Measurements from ENCODE around the gene SGF29. TPM values are rescaled to one million over a fixed set of nuclear protein-coding genes. Genes with fewer than 3 reads are reported as not detected.
"Not testable (repeated sequence)": the region's sequence is repeated elsewhere in the genome, so short reads cannot be mapped to it uniquely, and the experiment has no call there.

SGF29 gene
- total RNA-seq, 1 experiment from 2014 or later, result 44.7 TPM

DNA sequence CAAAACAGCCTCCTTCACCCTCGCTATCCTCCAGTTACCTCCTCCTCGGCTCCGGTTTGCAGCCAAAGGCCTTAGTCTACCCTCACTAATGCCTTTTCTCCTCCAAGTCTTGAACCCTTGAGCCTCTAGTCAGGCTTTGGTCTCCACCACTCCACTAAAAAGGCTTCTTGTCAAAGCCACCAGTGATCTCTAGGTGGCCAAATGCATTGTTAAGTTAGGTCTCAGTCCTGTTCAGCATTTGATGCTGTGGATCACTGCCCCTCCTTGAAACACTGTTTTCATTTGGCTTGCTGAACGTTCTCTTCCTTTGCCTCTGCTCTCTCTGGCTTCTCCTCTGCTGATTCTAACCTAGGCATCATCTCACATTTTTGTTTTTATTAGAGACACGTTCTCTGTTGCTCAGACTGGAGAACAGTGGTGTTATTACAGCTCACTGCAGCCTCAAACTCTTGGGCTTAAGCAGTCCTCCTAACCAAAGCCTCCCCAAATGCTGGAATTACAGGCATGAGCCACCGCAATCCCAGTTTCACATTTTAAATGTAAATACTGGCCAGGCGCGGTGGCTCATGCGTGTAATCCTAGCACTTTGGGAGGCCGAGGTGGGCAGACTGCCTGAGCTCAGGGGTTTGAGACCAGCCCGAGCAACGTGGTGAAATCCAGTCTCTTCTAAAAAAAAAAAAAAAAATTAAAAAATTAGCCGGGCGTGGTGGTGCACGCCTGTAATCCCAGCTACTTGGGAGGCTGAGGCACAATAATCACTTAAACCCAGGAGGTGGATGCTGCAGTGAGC lies 1.1 kb downstream of the SGF29 start:
- H3K9me3 ChIP-seq (ENCODE audit: low read length), result no peaks in the 10 kb centered on the region
- peaks cover 51% of the 10 kb centered on the region for H3K79me2 ChIP-seq (ENCODE audit: low read length)
- peak overlapping the region; percentile 79 for H3K4me3 ChIP-seq (ENCODE audit: low read length)
- no peaks in the 10 kb centered on the region for H3K27me3 ChIP-seq (ENCODE audit: low read length)
- no peaks in the 10 kb centered on the region for H3K9me2 ChIP-seq (replicated peaks; ENCODE audit: insufficient read depth, low read length)
- H3K4me2 ChIP-seq (ENCODE audit: low read depth, low read length, poor library complexity, severe bottlenecking), result peak overlapping the region; percentile 98
- peaks cover 17% of the 10 kb centered on the region for H3K36me3 ChIP-seq (ENCODE audit: insufficient read depth, low read length)
- H4K20me1 ChIP-seq (ENCODE audit: insufficient read depth, low read depth, low read length), result no peaks in the 10 kb centered on the region
- peak overlapping the region; percentile 84 for H3K9ac ChIP-seq (ENCODE audit: low read length)
- DNase-seq, result peak; percentile 64
- H3K27ac ChIP-seq (ENCODE audit: low read length), result peak overlapping the region; percentile 91
- H2AFZ ChIP-seq (ENCODE audit: low read length), result no peak overlapping the region
- H3K4me1 ChIP-seq (ENCODE audit: low read length), result peaks cover 63% of the 10 kb centered on the region

- peak overlapping the region; percentile 98 for H3K4me2 ChIP-seq (ENCODE audit: low read depth, low read length, poor library complexity, severe bottlenecking)
- no peak overlapping the region for H3K4me3 ChIP-seq (ENCODE audit: low read length)
- H3K4me1 ChIP-seq (ENCODE audit: low read length), result peaks cover 63% of the 10 kb centered on the region
- no peak for DNase-seq
- H3K79me2 ChIP-seq (ENCODE audit: low read length), result peaks cover 53% of the 10 kb centered on the region
- H3K27ac ChIP-seq (ENCODE audit: low read length), result peak overlapping the region; percentile 91
- no peaks in the 10 kb centered on the region for H4K20me1 ChIP-seq (ENCODE audit: insufficient read depth, low read depth, low read length)
- H3K9me3 ChIP-seq (ENCODE audit: low read length), result no peaks in the 10 kb centered on the region
- no peaks in the 10 kb centered on the region for H3K27me3 ChIP-seq (ENCODE audit: low read length)
- H3K9ac ChIP-seq (ENCODE audit: low read length), result peak overlapping the region; percentile 34
- H3K9me2 ChIP-seq (replicated peaks; ENCODE audit: insufficient read depth, low read length), result no peaks in the 10 kb centered on the region
- peaks cover 17% of the 10 kb centered on the region for H3K36me3 ChIP-seq (ENCODE audit: insufficient read depth, low read length)
- H2AFZ ChIP-seq (ENCODE audit: low read length), result no peak overlapping the region
These were observed 1.8 kb downstream of the SGF29 start for GRCh38 chr16:28555561-28555960.

DNA sequence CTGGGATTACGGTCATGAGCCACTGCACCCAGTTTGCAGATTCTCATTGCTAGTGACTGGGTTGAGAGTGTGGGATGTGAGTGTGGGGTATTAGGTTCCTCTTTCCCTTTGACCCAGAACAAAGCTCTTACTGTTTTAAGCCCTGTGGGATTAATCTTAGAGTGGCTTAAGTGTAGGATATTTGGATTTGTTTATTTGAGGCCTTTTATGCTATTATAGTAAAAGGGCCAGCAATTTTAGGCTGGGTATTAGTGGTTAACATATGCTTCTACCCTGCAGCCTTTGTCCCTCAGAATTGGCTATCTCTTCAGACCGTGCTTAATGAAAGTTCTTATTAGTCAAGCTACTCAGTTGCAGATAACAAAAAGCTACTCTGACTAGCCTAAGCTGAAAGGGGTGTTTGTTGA lies 3.2 kb downstream of the SGF29 start:
- no peaks in the 10 kb centered on the region for H3K27me3 ChIP-seq (ENCODE audit: low read length)
- DNase-seq, result peak; percentile 78
- peaks cover 63% of the 10 kb centered on the region for H3K4me1 ChIP-seq (ENCODE audit: low read length)
- H2AFZ ChIP-seq (ENCODE audit: low read length), result no peak overlapping the region
- peaks cover 63% of the 10 kb centered on the region for H3K79me2 ChIP-seq (ENCODE audit: low read length)
- H3K27ac ChIP-seq (ENCODE audit: low read length), result peak overlapping the region; percentile 91
- H3K9me2 ChIP-seq (replicated peaks; ENCODE audit: insufficient read depth, low read length), result no peaks in the 10 kb centered on the region
- peak overlapping the region; percentile 98 for H3K4me2 ChIP-seq (ENCODE audit: low read depth, low read length, poor library complexity, severe bottlenecking)
- peak overlapping the region; percentile 28 for H3K4me3 ChIP-seq (ENCODE audit: low read length)
- H4K20me1 ChIP-seq (ENCODE audit: insufficient read depth, low read depth, low read length), result no peaks in the 10 kb centered on the region
- H3K9me3 ChIP-seq (ENCODE audit: low read length), result no peaks in the 10 kb centered on the region
- H3K9ac ChIP-seq (ENCODE audit: low read length), result peak overlapping the region; percentile 57
- peaks cover 17% of the 10 kb centered on the region for H3K36me3 ChIP-seq (ENCODE audit: insufficient read depth, low read length)

DNA sequence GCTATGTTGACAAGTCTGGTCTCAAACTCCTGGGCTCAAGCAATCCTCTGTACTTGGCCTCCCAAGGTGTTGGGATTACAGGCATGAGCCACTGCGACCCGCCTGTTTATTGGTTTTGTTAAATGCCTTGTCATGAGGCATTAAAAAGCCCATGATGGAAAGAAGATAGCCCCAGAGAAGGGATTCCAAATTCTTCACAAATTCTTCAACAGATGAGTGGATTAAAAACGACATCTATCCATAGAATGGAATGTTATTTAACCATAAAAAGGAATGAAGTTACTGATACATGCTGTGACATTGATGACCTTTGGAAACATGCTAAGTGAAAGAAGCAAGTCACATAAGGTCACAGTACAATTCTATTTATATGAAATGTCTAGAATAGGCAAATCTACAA lies 4.7 kb downstream of the SGF29 start:
- Histone ChIP-seq H3K36me3 (ENCODE audit: insufficient read depth, low read length) (peaks cover 20% of the 10 kb centered on the region), H3K9me2 (replicated peaks; ENCODE audit: insufficient read depth, low read length) (no peaks in the 10 kb centered on the region), H3K27ac (ENCODE audit: low read length) (peak overlapping the region; percentile 91), H3K9me3 (ENCODE audit: low read length) (no peaks in the 10 kb centered on the region), H2AFZ (ENCODE audit: low read length) (no peak overlapping the region), H3K9ac (ENCODE audit: low read length) (no peak overlapping the region), H3K4me2 (ENCODE audit: low read depth, low read length, poor library complexity, severe bottlenecking) (no peak overlapping the region), H3K4me3 (ENCODE audit: low read length) (no peak overlapping the region), H3K4me1 (ENCODE audit: low read length) (peaks cover 50% of the 10 kb centered on the region), H3K79me2 (ENCODE audit: low read length) (peaks cover 77% of the 10 kb centered on the region), H4K20me1 (ENCODE audit: insufficient read depth, low read depth, low read length) (no peaks in the 10 kb centered on the region), H3K27me3 (ENCODE audit: low read length) (no peaks in the 10 kb centered on the region)
- DNase-seq, result no peak

DNA sequence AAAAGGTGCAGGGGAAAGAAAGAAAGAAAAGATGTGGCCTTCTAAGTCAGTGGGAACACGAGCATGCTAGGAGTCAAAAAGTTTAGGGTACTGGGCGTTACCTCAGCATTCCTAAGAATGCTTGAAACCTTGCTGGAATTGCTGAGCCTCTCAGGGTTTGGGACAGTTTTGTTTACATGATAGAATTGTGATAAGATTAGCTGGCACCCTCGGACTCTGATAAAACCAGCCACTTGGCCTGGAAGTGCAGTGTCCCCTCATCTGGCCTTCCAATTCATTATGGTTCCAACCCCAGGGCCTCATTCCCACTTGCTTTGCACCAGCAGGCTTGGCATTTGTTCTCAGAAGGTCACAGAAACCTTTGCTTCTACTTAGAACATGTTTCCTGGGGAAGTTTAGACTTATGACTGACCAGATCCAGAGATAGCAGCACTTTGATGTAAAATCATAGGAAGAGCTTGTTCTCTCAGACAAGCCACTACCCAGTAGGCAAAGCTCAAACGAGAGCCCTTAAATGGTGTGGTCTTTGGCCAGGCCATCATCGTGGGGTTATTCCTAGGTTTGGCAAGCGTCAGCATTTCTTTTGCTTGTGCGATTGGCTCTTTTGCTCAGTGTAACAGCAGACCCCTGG lies 8.0 kb downstream of the SGF29 start:
- Histone ChIP-seq H3K4me1 (ENCODE audit: low read length) (peaks cover 24% of the 10 kb centered on the region), H3K9ac (ENCODE audit: low read length) (no peak overlapping the region), H3K9me2 (replicated peaks; ENCODE audit: insufficient read depth, low read length) (no peaks in the 10 kb centered on the region), H3K36me3 (ENCODE audit: insufficient read depth, low read length) (peaks cover 31% of the 10 kb centered on the region), H4K20me1 (ENCODE audit: insufficient read depth, low read depth, low read length) (no peaks in the 10 kb centered on the region), H2AFZ (ENCODE audit: low read length) (no peak overlapping the region), H3K27me3 (ENCODE audit: low read length) (no peaks in the 10 kb centered on the region), H3K4me2 (ENCODE audit: low read depth, low read length, poor library complexity, severe bottlenecking) (no peak overlapping the region), H3K27ac (ENCODE audit: low read length) (no peak overlapping the region), H3K4me3 (ENCODE audit: low read length) (no peak overlapping the region), H3K9me3 (ENCODE audit: low read length) (no peaks in the 10 kb centered on the region), H3K79me2 (ENCODE audit: low read length) (peaks cover 83% of the 10 kb centered on the region)
- DNase-seq, result no peak

- H4K20me1 ChIP-seq (ENCODE audit: insufficient read depth, low read depth, low read length), result no peaks in the 10 kb centered on the region
- no peak overlapping the region for H3K4me2 ChIP-seq (ENCODE audit: low read depth, low read length, poor library complexity, severe bottlenecking)
- H3K27ac ChIP-seq (ENCODE audit: low read length), result no peak overlapping the region
These were observed 8.5 kb downstream of the SGF29 start for GRCh38 chr16:28562199-28562598.

GRCh38 chr16:28563218-28563617 lies 9.5 kb downstream of the SGF29 start:
- H3K4me2 ChIP-seq (ENCODE audit: low read depth, low read length, poor library complexity, severe bottlenecking), result no peak overlapping the region
- no peaks in the 10 kb centered on the region for H3K9me2 ChIP-seq (replicated peaks; ENCODE audit: insufficient read depth, low read length)
- H3K79me2 ChIP-seq (ENCODE audit: low read length), result peaks cover 82% of the 10 kb centered on the region
- peaks cover 25% of the 10 kb centered on the region for H3K36me3 ChIP-seq (ENCODE audit: insufficient read depth, low read length)
- no peak for DNase-seq
- H3K9ac ChIP-seq (ENCODE audit: low read length), result no peak overlapping the region
- peaks cover 8% of the 10 kb centered on the region for H3K4me1 ChIP-seq (ENCODE audit: low read length)
- H3K9me3 ChIP-seq (ENCODE audit: low read length), result peaks cover 3% of the 10 kb centered on the region; the same call in 1 of the 2 replicates
- no peaks in the 10 kb centered on the region for H4K20me1 ChIP-seq (ENCODE audit: insufficient read depth, low read depth, low read length)
- no peaks in the 10 kb centered on the region for H3K27me3 ChIP-seq (ENCODE audit: low read length)
- no peak overlapping the region for H2AFZ ChIP-seq (ENCODE audit: low read length)
- no peak overlapping the region for H3K27ac ChIP-seq (ENCODE audit: low read length)
- H3K4me3 ChIP-seq (ENCODE audit: low read length), result no peak overlapping the region

More at GRCh38 chr16:28562199-28562598, 8.5 kb downstream of the SGF29 start:
- Histone ChIP-seq H3K27me3 (ENCODE audit: low read length) (no peaks in the 10 kb centered on the region), H3K4me3 (ENCODE audit: low read length) (no peak overlapping the region), H3K9me3 (ENCODE audit: low read length) (peaks cover 2% of the 10 kb centered on the region; the same call in 1 of the 2 replicates), H3K9ac (ENCODE audit: low read length) (no peak overlapping the region), H3K9me2 (replicated peaks; ENCODE audit: insufficient read depth, low read length) (no peaks in the 10 kb centered on the region), H3K36me3 (ENCODE audit: insufficient read depth, low read length) (peaks cover 31% of the 10 kb centered on the region), H3K79me2 (ENCODE audit: low read length) (peaks cover 82% of the 10 kb centered on the region), H3K4me1 (ENCODE audit: low read length) (peaks cover 18% of the 10 kb centered on the region), H2AFZ (ENCODE audit: low read length) (no peak overlapping the region)
- no peak for DNase-seq

- H3K9ac ChIP-seq (ENCODE audit: low read length); H3K27me3 ChIP-seq (ENCODE audit: low read length); H3K9me3 ChIP-seq (ENCODE audit: low read length); H3K27ac ChIP-seq (ENCODE audit: low read length); DNase-seq; H3K4me2 ChIP-seq (ENCODE audit: low read depth, low read length, poor library complexity, severe bottlenecking); H4K20me1 ChIP-seq (ENCODE audit: insufficient read depth, low read depth, low read length); H3K4me1 ChIP-seq (ENCODE audit: low read length); H2AFZ ChIP-seq (ENCODE audit: low read length); H3K4me3 ChIP-seq (ENCODE audit: low read length); H3K9me2 ChIP-seq (replicated peaks; ENCODE audit: insufficient read depth, low read length): not testable (repeated sequence)
- Histone ChIP-seq H3K36me3 (ENCODE audit: insufficient read depth, low read length) (peaks cover 14% of the 10 kb centered on the region; the same call in 1 of the 2 replicates), H3K79me2 (ENCODE audit: low read length) (peaks cover 84% of the 10 kb centered on the region)
These were observed 12.7 kb downstream of the SGF29 start for GRCh38 chr16:28566233-28566925.
